CD4-positive, alpha-beta T cell treated with Interleukin-15 for 4 hours (primary cell): ENCODE data around the gene CDC45.

ENCODE experiments used
- DNase-seq: peaks from one replicate; pipeline ENCODE4 v3.0.0-alpha.2; 2020; ENCODE audit warnings: low spot score

CDC45 gene

DNA sequence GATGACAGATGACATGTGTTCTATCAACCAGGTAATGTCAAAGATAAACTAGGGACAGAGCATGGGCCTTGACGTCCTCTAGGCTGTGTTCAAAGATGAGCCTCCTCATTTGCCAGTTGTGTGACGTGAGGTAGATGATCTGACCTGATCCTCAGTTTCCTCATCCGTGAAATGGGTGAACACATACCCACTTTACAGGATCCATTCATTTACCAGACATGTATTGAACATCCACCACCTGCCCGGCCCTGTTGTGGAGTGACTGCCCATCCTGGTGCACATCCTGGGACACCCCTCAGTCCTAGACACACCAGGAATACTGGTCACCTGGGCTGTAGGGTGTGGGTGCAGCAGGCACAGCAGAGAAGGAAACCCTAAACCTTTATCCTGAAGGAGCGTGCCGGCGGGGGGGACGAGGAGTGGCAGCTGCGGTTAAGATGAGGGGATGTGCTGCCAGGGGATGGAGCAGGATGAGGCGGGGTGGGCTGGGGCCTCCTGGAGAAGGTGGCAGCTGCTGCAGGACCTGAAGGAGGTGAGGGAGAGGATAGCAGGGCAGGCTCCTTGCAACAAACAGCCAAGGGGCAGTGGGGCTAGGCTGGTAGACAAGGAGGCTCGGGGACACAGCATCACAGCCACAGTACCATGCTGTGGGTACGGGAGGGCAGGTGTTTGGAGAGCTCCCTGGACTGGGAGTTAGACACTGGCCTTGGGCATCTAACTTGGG is 36.1 kb downstream of the CDC45 start:
- no peak for DNase-seq

DNA sequence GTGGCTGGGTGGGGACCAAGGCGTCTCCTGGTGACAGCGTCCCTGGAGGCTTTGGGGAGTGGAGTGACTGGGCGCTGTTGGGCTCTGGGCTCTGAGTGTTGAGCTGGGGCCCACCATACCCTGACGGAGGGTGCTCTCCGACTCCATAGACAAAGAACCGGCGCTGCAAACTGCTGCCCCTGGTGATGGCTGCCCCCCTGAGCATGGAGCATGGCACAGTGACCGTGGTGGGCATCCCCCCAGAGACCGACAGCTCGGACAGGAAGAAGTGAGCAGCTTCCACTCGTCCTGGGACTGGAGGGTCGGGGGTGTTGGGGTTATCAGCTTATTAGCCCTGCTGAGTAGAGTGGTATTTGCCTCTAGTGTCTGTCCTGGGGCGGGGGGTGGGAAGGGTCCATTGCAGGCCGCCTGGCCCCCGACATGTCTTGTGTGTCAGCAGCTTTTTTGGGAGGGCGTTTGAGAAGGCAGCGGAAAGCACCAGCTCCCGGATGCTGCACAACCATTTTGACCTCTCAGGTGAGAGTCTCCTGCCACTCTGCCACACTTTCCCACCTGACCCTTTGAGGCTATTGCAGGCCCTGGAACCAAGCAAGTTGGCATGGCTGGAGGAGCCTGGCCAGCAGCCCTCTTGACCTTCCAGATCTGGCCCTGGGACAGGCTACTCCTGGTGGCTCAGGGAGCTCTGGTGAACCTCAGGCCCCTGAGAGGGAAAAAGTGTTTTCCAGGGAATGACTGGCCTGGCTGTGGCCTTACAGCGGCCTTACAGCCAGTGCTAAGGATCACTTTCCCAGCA is 36.9 kb downstream of the CDC45 start:
- DNase-seq, result no peak

DNA sequence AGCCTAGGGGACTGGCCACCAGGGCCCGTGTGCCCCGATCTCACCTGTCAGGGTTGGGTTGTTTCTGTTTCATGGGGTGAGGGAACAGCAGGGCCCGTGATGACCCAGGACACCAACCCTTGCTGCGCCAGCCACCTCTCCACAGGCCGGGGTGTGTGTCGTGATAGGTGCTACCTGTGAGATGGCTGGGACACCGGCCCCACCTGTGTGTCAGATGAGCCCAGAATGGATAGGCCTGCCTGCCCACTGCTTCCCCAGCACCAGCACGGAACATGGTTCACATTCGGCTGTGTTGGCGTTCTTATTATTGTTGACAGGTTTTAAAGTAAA is 37.4 kb downstream of the CDC45 start:
- DNase-seq, result no peak

DNA sequence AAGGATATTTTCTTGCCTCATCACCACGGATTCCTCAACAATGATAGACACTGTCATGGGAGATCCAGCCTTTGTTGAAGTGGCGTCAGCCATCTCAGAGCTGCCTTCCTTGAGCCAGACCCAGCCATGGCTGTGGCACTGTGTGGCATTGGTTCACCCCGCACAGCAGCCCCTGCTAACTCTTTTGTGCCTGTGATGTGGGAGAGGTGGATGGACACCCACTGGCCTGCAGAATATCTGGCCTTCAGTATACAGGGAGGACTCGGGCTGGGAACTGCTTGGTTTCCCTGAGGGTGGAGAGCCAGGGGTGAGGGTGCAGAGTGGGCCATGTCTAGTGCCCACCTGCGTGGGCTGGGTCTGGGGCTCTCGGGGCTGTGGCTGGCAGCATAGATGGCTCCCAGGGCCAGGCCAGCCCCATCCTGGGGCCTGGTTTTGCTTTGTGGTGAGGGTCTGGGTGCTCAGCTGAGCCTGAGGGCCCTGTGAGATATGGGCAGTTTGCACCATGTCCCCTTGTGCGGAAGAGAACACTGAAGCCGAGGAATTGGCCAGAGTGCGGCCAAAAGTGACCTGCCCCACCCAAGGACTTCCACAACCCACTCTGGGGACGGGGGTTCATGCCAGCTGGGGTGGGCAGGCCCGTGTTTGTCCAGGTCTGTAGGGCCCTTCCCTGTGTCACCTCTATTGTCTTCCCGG is 38.3 kb downstream of the CDC45 start:
- DNase-seq, result no peak

DNA sequence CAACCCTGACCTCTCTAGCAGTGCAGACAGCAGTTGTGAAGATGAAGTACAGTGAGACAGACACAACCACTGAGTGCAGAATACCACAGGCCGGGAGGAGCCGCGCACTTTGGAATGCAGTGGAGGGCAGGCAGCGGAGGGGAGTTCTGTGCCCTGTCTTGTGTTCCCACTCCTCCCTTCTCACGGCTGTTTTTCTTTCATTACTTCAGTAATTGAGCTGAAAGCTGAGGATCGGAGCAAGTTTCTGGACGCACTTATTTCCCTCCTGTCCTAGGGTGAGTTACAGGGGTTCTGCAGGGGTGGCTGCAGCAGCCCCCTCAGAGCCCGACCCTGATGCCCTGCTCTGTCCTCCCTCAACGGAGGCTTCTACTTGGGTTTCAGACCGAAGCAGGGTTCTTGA is 38.9 kb downstream of the CDC45 start:
- no peak for DNase-seq

DNA sequence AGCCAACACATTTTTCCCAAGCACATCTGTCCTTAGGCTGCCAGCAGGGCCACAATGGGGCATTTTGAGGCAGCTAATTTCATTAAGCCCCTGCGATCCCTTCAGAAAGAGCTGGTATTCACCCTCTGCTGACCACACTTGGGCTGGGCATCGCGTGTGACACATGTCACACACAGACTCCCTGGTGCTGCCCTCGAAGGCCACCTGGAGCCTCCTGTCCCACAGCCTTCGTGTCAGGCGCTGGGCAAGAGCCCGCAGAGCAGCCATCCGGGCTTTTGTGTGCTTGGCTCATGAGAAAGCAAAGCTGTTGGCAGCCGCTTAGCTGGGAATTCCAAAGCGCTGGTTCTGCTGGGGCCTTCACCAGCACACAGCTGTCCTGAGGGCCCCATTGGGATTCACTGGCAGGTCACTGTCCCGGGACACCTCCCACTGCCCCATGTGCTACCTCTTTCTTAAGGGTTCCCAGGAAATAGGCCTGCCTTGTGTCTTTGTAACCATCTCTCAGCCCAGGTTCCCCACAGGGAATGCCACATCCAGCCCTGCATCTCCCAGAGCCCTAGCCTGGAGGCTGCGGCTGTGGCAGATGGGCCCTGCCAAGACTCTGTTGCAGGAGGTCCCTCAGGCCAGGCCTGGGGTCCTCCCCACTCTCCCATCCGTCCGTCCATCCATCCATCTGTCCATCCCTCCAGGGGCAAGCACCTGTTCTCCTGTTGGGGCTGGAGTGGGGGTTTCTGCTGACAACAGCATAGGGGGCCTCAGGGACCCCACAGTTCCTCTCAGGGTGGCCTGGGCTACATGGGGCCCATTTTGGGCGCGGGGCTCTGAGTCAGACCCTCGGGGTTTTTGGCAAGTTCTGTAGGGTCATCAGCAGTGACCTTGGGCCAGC is 39.6 kb downstream of the CDC45 start:
- no peak for DNase-seq

DNA sequence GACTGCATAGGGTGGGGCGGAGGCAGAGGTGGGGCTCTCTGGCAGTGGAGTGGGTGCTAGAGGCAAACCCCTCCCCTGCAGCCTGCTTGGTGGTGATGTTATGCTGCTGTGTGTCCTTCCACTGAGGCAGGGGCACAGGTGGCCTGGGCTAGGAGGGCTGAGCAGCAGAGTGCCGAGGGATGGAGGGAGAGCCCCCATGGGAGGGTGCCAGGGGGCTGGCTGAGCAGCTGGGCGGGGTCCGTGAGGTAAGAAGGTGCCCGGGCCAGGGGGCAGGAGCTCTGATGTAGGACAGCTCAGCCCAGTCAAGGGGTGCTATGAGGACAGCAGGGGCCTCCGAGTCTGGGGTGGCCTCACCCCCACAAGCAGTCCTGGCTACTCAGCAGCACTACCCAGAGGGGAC is 40.3 kb downstream of the CDC45 start:
- DNase-seq, result no peak

DNA sequence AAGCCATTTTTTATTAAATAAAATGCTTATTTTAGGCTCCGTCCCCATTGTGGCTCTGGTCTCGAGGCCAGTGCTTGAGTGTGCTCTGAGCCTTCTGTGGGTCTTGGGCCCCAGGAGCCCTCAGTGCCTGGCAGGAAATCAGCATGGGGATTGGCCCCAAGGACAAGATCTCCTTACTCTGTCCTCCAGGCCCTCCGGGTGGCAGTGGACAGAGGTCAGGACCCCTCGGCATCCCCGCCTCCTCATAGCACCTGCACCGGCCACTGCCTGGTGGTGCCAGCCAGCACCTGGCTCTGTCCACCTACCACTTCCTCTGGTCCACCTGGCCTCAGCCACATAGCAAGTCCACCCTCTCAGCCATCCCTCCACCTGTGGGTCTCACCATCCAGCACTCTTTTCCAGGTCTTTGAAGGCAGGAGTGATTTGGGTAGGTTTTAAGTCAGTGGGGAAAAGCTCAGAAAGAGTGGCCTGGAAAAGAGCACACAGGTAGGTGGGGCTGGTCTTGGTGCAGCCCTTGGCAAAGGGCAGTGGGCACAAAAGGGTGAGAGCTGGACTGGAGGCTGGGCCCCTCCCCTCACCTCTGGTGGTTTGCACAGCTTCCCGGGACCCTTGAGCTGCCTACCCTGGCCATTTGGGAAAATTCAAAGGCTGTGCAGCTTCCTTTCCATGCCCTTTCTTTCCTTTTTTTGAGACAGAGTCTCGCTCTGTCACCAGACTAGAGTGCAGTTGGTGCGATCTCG is 41.0 kb downstream of the CDC45 start:
- DNase-seq, result no peak

DNA sequence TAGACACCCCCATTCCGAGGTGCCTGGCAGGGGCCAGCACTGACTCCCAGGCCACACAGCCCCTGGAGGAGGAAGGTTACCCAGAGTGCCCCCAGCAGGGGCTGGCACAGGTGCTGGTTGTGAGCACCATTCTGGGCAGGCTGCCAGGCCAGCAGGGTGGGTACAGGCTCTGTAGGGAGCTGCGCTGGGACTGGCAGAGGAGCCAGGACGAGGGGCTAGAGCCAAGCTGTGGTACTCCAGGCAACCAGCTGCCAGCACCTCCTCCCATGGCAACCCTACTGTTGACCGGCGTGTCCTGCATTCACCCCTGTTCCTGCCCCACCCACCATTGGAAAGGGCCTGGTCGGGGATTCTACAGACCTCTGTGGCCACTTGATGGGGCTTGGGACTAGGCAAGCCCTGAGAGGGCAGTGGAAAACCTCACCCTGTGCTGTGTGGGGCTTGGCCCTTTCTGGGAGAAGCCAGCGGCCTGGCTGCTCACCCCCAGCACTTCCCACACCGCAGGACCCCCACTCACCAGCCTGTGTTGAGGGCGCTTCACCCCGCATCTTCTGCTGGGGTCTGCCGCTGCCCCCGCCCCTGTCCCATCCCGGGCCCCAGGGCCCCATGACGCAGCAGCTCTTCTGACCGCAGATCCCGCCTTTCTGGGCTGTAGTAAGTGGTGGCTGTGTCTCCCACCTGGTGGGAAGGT is 42.6 kb downstream of the CDC45 start:
- DNase-seq, result no peak

DNA sequence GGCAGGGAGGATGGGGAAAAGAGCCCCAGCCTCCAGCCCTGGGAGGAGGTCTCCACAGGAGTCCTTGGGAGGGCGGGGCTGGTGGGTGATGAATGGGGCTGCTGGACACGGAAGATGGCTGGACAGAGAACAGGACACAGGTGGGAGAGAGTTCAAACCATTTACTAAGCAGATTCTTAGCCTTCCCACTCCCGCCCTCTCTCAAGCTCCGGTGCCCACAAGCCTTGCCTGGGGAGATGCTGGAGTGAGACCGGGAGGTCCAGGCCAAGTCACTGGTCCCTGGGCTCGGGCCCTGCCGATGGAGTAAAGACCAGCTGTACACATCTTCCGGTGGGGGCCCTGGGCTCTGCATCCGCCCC is 43.1 kb downstream of the CDC45 start:
- no peak for DNase-seq

DNA sequence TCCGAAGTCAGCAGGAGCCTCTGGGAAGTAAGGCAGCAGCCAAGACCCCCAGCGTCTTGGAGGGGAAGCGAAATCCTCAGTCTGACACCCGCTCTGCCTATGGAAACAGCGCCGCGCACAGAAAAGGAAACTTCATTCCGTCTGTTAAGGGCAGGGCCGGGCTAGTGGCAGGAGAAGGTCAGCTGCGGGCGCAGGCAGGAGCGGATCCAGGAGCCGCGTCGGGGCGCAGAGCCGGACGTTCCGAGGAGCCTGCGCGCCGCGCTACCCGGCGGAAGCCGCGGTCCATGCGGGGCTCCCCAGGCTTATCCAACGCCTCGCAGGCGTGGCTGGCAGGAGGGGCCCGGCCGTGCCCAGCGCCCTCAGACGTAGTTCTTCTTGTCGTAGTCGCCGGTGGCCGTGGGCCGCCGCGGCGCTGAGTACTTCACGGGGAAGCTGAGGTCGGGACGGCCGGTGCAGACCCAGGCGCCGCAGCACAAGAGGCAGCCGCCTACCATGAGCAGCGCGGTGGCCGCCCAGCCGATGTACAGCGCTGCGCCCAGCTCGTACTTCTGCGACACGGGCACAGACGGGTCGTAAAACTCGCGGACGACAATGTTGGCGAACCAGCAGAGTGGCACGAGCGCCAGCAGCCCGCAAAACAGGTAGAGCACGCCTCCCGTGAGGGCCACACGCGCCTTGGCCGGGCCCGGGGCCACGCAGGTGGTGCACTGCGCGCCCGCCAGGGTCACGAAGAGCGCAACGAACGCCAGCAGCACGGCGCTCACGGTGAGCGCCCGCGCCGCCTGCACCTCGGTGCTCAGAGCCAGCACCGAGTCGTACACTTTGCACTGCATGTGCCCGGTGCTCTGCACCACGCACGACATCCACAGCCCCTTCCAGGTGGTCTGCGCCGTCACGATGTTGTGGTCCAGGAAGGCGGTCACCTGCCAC is 43.8 kb downstream of the CDC45 start:
- DNase-seq, result no peak

DNA sequence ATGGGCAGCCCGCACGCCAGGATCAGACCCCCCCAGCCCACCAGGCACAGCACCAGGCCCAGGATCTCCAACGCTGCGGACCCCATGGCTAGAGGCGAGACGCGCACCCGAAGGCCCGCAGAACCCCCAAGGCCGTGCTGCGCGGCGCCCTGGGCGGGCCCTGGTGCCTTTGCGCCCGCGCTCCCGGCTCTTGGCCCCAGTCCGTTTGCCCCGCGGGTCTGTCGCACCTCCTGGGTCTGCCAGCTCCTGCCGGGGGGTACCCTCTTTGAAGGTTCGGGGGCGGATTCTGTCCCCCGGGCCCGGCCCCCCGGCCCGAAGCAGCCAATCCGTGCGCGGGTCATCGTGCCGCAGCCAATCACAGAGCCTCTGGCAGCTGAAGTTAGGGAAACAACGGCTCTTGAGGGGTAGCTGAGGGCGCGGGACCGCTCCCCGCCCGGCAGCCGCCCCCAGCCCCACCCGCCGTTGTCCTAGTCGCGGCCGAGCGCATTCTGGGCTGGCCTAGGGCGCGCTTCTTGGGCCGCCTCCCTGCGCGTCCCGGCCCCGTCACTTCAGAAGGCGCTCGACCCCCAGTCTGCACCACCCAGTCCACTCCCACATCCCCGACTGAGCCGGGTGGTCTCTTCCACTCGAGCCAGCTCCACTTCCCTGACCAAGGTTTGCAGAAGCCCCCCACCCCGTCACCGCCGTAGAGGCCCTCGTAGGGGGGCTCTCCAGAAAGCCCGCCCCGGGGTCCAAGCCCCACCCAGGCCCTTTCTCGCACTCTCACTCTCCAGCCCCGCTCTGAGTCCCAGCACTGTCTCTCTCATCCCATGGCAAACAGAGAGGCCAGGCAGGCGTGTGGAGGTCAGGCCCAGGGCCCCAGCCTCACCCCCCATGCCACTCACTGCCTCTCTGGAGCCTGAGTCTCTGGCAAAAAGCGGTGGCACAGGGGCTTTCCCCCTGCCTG is 44.7 kb downstream of the CDC45 start, which contains the start of gene CLDN5:
Gene CLDN5 (minus strand): TSS at position 241 of the 946 bp plus-strand sequence. CDS start 155 bp downstream, at position 86.
- DNase-seq, result no peak

DNA sequence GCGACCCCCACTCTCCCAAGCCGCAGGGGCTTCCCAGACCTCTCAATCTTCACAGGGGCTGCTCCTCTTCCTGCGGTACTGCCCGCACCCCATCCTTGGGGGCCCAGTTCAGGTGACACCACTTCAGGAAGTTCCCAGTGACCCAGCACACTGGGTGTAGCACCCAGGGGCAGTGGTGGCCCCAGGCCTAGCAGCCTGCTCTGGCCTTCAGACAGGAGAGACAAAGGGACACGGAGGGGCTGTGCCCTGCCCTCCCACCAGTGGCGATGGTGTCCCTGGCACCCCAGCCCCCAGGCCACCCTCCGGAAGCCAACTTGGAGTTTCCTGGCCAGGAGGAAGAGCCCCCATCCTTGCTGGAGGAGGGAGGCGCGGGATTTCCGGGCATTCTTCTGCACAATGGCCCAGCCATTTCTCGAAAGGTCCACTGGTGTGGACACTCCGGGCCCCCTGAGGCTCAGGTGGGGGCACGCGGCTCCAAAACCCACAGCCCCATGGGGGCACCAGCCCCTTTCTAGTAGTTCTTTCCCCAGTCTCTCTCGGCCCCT is 45.5 kb downstream of the CDC45 start:
- DNase-seq, result no peak

DNA sequence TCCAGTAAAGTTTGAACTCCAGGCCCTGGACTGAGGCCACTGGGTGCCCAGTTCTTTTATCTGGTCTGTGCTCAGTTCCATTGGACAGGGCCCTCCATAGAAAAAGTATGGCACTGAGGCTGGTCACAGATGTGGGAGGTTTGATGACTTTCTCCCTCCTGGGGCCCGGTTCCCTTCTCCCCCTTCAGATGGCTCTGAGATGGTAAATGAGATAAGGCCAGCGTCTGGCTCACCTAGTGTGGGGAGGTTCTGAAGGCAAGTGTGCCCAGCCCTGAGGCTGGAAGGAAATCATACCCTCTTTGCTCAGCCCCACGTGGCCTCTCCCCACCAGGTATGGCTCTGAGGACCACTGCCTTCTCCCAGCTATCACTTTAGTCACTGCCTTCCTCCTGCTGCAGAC is 45.9 kb downstream of the CDC45 start:
- no peak for DNase-seq

DNA sequence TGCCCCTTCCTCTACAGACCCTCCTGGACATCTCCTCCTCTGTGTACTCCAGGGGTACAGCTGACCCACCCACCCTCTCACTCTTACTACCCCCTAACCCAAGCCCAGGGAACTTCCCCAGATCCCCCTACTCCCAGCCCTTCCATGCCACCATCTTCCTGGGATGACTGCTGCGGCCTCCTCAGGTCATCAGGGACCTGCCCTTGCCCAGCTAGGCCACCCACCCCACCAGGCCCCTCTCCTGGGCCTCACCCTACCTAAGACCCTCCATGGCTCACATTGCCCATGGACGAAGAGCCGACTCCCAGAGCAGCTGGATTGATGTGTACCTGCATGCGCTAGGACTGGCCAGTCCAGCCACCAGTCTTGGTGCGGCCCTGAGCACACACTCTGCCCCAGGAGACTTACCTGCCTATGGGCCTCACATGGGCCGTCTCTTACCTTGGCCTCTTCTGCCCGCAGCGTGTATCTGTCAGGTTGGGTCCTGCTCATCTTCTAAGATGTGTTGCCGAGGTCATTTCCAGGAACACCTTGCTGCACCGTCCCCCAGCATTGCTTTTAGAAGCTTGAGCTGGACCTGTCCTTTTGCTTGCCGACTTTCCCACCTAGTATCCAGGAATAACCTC is 46.5 kb downstream of the CDC45 start:
- no peak for DNase-seq

DNA sequence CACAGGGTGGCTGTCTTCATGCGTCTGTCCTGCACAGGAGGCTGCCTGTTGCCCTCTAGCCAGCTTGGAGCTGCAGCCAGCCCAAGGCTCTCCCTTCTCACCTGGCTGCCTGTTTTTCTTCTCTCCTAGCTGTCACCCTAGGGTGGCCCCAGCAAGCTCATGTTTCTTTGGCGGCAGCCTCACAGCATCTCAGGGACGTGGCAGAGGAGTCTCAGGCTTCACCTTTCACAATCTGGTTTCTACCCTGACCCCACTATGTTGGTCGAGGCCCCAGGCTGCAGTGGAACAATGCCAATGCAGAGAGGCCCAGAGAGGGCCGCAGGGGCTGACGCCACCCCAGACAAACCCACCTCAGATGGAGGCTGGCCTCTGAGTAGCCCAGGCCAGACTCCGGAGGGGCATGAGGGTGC is 47.0 kb downstream of the CDC45 start:
- DNase-seq, result no peak

DNA sequence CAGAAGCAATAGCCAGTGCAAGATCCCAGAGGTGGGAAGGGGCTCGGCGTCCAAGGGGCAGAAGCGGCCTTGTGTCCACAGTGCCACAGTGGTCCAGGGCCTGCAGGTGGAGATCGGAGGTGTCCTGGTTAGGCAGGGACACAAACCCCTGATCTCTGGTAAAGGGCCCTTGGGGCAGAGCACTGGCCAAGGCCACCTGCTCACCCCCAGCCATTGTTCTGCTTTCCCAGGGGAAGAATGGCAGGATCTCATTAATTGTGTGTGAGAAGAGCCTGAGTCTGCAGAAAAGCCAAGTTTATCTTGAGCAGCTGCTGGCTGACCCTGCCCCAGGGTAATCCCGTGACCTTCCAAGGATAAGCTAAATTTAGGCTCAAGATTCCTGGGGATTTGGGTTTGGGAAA is 47.6 kb downstream of the CDC45 start:
- DNase-seq, result no peak
